ENCODE results near the gene ZNF513. TPM values are rescaled to one million over a fixed set of nuclear protein-coding genes. Genes with fewer than 3 reads are reported as not detected.
A peak's percentile ranks its signal among the peaks of the same experiment; 100 is the strongest.
"Not testable (repeated sequence)": the region's sequence is repeated elsewhere in the genome, so short reads cannot be mapped to it uniquely, and the experiment has no call there.

Gene ZNF513, protein sequence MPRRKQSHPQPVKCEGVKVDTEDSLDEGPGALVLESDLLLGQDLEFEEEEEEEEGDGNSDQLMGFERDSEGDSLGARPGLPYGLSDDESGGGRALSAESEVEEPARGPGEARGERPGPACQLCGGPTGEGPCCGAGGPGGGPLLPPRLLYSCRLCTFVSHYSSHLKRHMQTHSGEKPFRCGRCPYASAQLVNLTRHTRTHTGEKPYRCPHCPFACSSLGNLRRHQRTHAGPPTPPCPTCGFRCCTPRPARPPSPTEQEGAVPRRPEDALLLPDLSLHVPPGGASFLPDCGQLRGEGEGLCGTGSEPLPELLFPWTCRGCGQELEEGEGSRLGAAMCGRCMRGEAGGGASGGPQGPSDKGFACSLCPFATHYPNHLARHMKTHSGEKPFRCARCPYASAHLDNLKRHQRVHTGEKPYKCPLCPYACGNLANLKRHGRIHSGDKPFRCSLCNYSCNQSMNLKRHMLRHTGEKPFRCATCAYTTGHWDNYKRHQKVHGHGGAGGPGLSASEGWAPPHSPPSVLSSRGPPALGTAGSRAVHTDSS
- 18.3 TPM for polyA plus RNA-seq (2013, experiment 1 of 2)
- polyA plus RNA-seq (2013, experiment 2 of 2), result 14.9 TPM

DNA sequence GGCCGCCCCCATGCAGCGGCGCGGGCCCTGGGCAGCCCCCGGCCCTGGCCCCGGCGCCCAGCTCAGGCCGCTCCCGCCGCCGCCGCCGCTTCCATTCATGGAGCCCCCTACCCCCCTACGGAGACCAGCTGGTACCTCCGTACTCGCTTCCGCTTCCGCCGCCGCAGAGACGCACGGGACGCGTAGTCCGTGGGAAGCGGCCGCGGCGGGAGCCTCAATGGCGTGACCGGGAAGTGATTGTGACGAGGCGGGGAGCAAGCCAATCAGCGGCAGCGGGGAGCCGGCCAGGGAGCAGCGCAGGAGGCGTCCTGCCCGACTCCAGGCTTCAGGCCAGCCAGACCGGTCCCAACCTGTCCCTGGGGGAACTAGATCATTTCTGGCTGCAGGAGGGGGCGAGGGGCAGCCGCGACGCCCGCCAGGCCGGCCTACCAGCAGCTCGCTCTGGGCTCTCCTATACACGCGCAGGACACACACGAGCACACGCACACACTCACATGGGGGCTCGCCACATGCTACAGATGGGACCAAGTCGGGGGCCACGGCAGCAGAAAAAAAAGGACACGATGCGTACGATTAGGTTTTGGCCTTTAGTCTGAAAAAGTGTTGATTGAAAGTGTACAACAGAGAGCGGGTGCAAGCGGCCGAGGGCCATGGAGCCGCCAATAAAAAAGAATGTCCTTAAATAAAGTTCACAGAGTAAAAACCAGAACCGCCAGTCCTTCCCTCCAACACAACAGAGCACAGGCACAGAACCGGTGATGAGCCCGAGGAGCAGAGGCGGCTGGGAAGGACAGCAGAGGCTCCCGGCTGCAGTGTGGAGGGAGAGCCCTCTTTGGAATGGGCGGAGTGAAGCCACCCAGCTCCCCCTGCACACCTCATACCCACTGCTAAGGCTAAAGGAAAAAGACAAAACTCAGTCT, at the start of gene ZNF513:
ZNF513 (minus strand) TSS at position 109 of the 920 bp plus-strand sequence. CDS start 208 bp downstream, outside the sequence.
- Histone ChIP-seq H3K27ac (ENCODE audit: low read depth, low read length, severe bottlenecking) (peak within 1 kb of the TSS; percentile 98), H3K4me3 (ENCODE audit: extremely low read depth, insufficient read depth, low read length, poor library complexity, severe bottlenecking) (peak within 1 kb of the TSS; percentile 79), H3K36me3 (ENCODE audit: control insufficient read depth, insufficient read depth, low read length) (peaks cover 79% of the 10 kb centered on the region), H3K4me1 (ENCODE audit: control insufficient read depth, insufficient read depth, low read length, poor library complexity, severe bottlenecking) (peaks cover 18% of the 10 kb centered on the region), H3K9me3 (ENCODE audit: control insufficient read depth, low read length) (no peaks in the 10 kb centered on the region)
- 21 to 27% methylated on average over 46 to 47 of the region's 67 CpGs for WGBS, 2 experiments (ENCODE audit: insufficient coverage in 2 of 2)

- peak overlapping the region; percentile 93 for H3K27ac ChIP-seq (ENCODE audit: low read depth, low read length, severe bottlenecking)
- 0 to 1% methylated on average over 43 to 44 of the region's 51 CpGs for WGBS, 2 experiments (ENCODE audit: insufficient coverage in 2 of 2)
Measured at GRCh38 chr2:27428978-27429541, 48.5 kb upstream of the ZNF513 start.

GRCh38 chr2:27428213-27428977, 47.9 kb upstream of the ZNF513 start, which contains the start of gene NRBP1:
Gene NRBP1, plus strand, starts transcription at chr2:27428631. Its CDS starts 4,643 bp downstream, at chr2:27433274.
- Histone ChIP-seq H3K27ac (ENCODE audit: low read depth, low read length, severe bottlenecking) (peak within 1 kb of the TSS; percentile 93), H3K4me3 (ENCODE audit: extremely low read depth, insufficient read depth, low read length, poor library complexity, severe bottlenecking) (peak within 1 kb of the TSS; percentile 84), H3K9me3 (ENCODE audit: control insufficient read depth, low read length) (no peaks in the 10 kb centered on the region), H3K4me1 (ENCODE audit: control insufficient read depth, insufficient read depth, low read length, poor library complexity, severe bottlenecking) (peaks cover 19% of the 10 kb centered on the region), H3K36me3 (ENCODE audit: control insufficient read depth, insufficient read depth, low read length) (peaks cover 26% of the 10 kb centered on the region)
- 0 to 1% methylated on average over 53 to 56 of the region's 75 CpGs for WGBS, 2 experiments (ENCODE audit: insufficient coverage in 2 of 2)

More at GRCh38 chr2:27428978-27429541, 48.5 kb upstream of the ZNF513 start:
- H3K36me3 ChIP-seq (ENCODE audit: control insufficient read depth, insufficient read depth, low read length), result peaks cover 32% of the 10 kb centered on the region
- H3K9me3 ChIP-seq (ENCODE audit: control insufficient read depth, low read length), result no peaks in the 10 kb centered on the region
- H3K4me1 ChIP-seq (ENCODE audit: control insufficient read depth, insufficient read depth, low read length, poor library complexity, severe bottlenecking), result peaks cover 19% of the 10 kb centered on the region
- H3K4me3 ChIP-seq (ENCODE audit: extremely low read depth, insufficient read depth, low read length, poor library complexity, severe bottlenecking), result peak overlapping the region; percentile 84

DNA sequence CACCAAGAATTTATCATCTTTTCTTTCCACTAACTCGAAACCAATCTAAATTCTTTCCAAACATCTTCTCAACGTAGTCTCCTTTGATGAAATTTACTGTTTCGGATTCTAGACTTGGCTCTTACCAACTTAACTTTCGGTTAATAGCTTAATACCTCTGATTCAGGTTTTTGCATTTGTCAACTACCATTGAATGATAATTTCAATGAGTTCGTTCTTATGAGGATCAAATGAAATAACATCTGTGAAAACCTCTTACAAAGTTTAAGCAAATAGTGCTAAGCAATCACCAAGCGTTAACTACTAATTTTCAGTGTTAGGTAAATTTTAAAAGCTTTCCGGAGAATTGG, 47.3 kb upstream of the ZNF513 start:
- 54 to 58% methylated on average over 3 of the region's 7 CpGs for WGBS, 2 experiments (ENCODE audit: insufficient coverage in 2 of 2)
- peaks cover 20% of the 10 kb centered on the region for H3K36me3 ChIP-seq (ENCODE audit: control insufficient read depth, insufficient read depth, low read length)
- peaks cover 19% of the 10 kb centered on the region for H3K4me1 ChIP-seq (ENCODE audit: control insufficient read depth, insufficient read depth, low read length, poor library complexity, severe bottlenecking)
- H3K9me3 ChIP-seq (ENCODE audit: control insufficient read depth, low read length), result no peaks in the 10 kb centered on the region
- H3K27ac ChIP-seq (ENCODE audit: low read depth, low read length, severe bottlenecking), result peak overlapping the region; percentile 93
- peak overlapping the region; percentile 84 for H3K4me3 ChIP-seq (ENCODE audit: extremely low read depth, insufficient read depth, low read length, poor library complexity, severe bottlenecking)

GRCh38 chr2:27425039-27425438, 44.5 kb upstream of the ZNF513 start:
- not testable (repeated sequence) for H3K4me1 ChIP-seq (ENCODE audit: control insufficient read depth, insufficient read depth, low read length, poor library complexity, severe bottlenecking); H3K4me3 ChIP-seq (ENCODE audit: extremely low read depth, insufficient read depth, low read length, poor library complexity, severe bottlenecking); H3K36me3 ChIP-seq (ENCODE audit: control insufficient read depth, insufficient read depth, low read length)

GRCh38 chr2:27422958-27423357, 42.4 kb upstream of the ZNF513 start:
- WGBS, 2 experiments (ENCODE audit: insufficient coverage in 2 of 2), result 100% methylated on average over 2 of the region's 3 CpGs
- Histone ChIP-seq H3K9me3 (ENCODE audit: control insufficient read depth, low read length) (no peaks in the 10 kb centered on the region), H3K36me3 (ENCODE audit: control insufficient read depth, insufficient read depth, low read length) (no peaks in the 10 kb centered on the region), H3K4me3 (ENCODE audit: extremely low read depth, insufficient read depth, low read length, poor library complexity, severe bottlenecking) (no peak overlapping the region), H3K4me1 (ENCODE audit: control insufficient read depth, insufficient read depth, low read length, poor library complexity, severe bottlenecking) (peaks cover 3% of the 10 kb centered on the region), H3K27ac (ENCODE audit: low read depth, low read length, severe bottlenecking) (no peak overlapping the region)

More at GRCh38 chr2:27425039-27425438, 44.5 kb upstream of the ZNF513 start:
- WGBS, 2 experiments (ENCODE audit: insufficient coverage in 2 of 2), result 92 to 98% methylated on average over 8 of the region's 10 CpGs
- not testable (repeated sequence) for H3K9me3 ChIP-seq (ENCODE audit: control insufficient read depth, low read length); H3K27ac ChIP-seq (ENCODE audit: low read depth, low read length, severe bottlenecking)

DNA sequence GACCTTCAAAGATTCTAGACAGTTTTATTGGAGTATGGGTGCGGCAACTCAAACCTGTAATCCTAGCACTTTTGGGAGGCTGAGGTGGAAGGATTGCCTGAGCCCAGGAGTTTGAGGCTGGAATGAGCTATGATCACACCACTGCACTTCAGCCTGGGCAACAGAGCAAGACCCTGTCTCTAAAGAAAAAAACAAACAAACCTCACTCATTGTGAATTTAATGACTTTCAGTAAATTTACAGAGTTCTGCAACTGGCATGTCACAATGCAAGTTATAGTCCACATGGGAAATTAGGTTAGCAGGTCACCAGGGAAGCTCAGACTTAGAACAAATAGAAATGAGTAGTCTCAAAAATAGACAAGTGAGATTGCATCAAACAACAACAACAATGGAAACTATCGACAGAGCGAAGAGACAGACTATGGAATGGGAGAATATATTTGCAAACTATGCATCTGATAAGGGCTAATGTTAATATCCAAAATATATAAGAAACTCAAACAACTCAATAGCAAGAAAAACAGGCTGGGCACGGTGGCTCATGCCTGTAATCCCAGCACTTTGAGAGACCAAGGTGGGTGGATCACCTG, 41.2 kb upstream of the ZNF513 start:
- no peaks in the 10 kb centered on the region for H3K36me3 ChIP-seq (ENCODE audit: control insufficient read depth, insufficient read depth, low read length)
- no peak overlapping the region for H3K4me3 ChIP-seq (ENCODE audit: extremely low read depth, insufficient read depth, low read length, poor library complexity, severe bottlenecking)
- 100% methylated on average over 2 of the region's 4 CpGs; no CpG with 5 or more reads in 1 of the 2 experiments for WGBS, 2 experiments (ENCODE audit: insufficient coverage in 2 of 2)
- no peak overlapping the region for H3K27ac ChIP-seq (ENCODE audit: low read depth, low read length, severe bottlenecking)
- no peaks in the 10 kb centered on the region for H3K4me1 ChIP-seq (ENCODE audit: control insufficient read depth, insufficient read depth, low read length, poor library complexity, severe bottlenecking)
- no peaks in the 10 kb centered on the region for H3K9me3 ChIP-seq (ENCODE audit: control insufficient read depth, low read length)

GRCh38 chr2:27420996-27421395, 40.5 kb upstream of the ZNF513 start:
- H3K4me3 ChIP-seq (ENCODE audit: extremely low read depth, insufficient read depth, low read length, poor library complexity, severe bottlenecking), result no peak overlapping the region
- H3K4me1 ChIP-seq (ENCODE audit: control insufficient read depth, insufficient read depth, low read length, poor library complexity, severe bottlenecking), result no peaks in the 10 kb centered on the region
- H3K36me3 ChIP-seq (ENCODE audit: control insufficient read depth, insufficient read depth, low read length), result no peaks in the 10 kb centered on the region
- H3K9me3 ChIP-seq (ENCODE audit: control insufficient read depth, low read length), result no peaks in the 10 kb centered on the region
- H3K27ac ChIP-seq (ENCODE audit: low read depth, low read length, severe bottlenecking), result no peak overlapping the region

DNA sequence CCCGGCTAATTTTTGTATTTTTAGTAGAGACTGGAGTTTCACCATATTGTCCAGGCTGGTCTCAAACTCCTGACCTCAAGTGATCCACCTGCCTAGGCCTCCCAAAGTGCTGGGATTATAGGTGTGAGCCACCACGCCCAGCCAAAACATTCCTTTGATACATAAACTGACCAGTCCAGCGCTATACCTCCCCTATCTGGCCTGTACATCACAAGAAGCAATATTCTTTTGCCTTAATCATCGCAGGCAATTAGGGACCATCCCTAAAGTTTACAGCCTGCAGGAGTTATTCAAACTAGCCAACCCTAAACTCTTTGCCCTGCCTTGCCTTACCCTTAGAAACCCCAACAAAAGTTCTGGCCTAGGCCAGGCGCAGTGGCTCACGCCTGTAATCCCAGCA, 35.6 kb upstream of the ZNF513 start:
- no peaks in the 10 kb centered on the region for H3K9me3 ChIP-seq (ENCODE audit: control insufficient read depth, low read length)
- no peaks in the 10 kb centered on the region for H3K4me1 ChIP-seq (ENCODE audit: control insufficient read depth, insufficient read depth, low read length, poor library complexity, severe bottlenecking)
- H3K27ac ChIP-seq (ENCODE audit: low read depth, low read length, severe bottlenecking), result no peak overlapping the region
- H3K4me3 ChIP-seq (ENCODE audit: extremely low read depth, insufficient read depth, low read length, poor library complexity, severe bottlenecking), result no peak overlapping the region
- WGBS, 2 experiments (ENCODE audit: insufficient coverage in 2 of 2), result 87 to 91% methylated on average over 5 to 6 of the region's 6 CpGs
- no peaks in the 10 kb centered on the region for H3K36me3 ChIP-seq (ENCODE audit: control insufficient read depth, insufficient read depth, low read length)
